K562 (cell line): ENCODE results near the gene LMAN2. TPM values are rescaled to one million over a fixed set of nuclear protein-coding genes. Genes with fewer than 3 reads are reported as not detected.

Source experiments
- CC2D1A ChIP-seq: fragments of 450-650 bp; IDR thresholded peaks from 2 replicates; pipeline ENCODE4 v1.6.1; 2017; ENCODE audit warnings: mild to moderate bottlenecking
- NUFIP1 ChIP-seq: fragments of 450-650 bp; IDR thresholded peaks from 2 replicates; pipeline ENCODE4 v1.6.1; 2018; ENCODE audit not compliant: partially characterized antibody
- POLR2A ChIP-seq: fragments of 450-650 bp; conservative IDR thresholded peaks from 2 replicates; pipeline ENCODE4 v1.6.1; 2016
- RAD51 ChIP-seq: fragments of 450-650 bp; IDR thresholded peaks from 2 replicates; pipeline ENCODE4 v1.7.1; 2016; ENCODE audit warnings: low read depth, mild to moderate bottlenecking, borderline replicate concordance
- RBBP5 ChIP-seq: fragments of 200-600 bp; sonication (generic); IDR thresholded peaks from 2 replicates; pipeline ENCODE4 v1.6.1; 2012; ENCODE audit warnings: borderline replicate concordance, mild to moderate bottlenecking, low read length, control low read depth, inconsistent platforms; ENCODE audit not compliant: insufficient read depth, poor library complexity, severe bottlenecking
- RNF2 ChIP-seq: sonication (generic); IDR thresholded peaks from 2 replicates; pipeline ENCODE4 v1.6.1; 2016
- SMARCE1 ChIP-seq: fragments of 450-650 bp; IDR thresholded peaks from 2 replicates; pipeline ENCODE4 v1.7.1; 2016; ENCODE audit warnings: mild to moderate bottlenecking
- TCF3 ChIP-seq: sonication (generic); formaldehyde crosslinking; IDR thresholded peaks from 2 replicates; pipeline ENCODE4 v1.4.0; 2020; ENCODE audit warnings: mild to moderate bottlenecking, missing genetic modification reagents
- polyA plus RNA-seq, 8 experiments: library from polyadenylated mRNA; depleted of rRNA in 4 of 8; stranded (reverse) in 5 of 8; unstranded in 3 of 8; fragments of >200 nt; fragmentation: Nextera tagmentation in 2 of 8; fragmentation: Illumina TruSeq in 1 of 8; extraction: Ambion mirVana in 2 of 8; extraction: Trizol in 1 of 8; gene quantifications; 2 replicates each; pipeline versions ENCODE4 v1.2.1 to v1.2.3, GENCODE V29; 2011 to 2014; ENCODE audit warnings: inconsistent platforms in 1 of 8, missing spikeins in 1 of 8
- total RNA-seq, 7 experiments: library from RNA; depleted of rRNA in 6 of 7; stranded (reverse); fragments of >200 nt in 6 of 7; fragmentation: Illumina TruSeq in 2 of 7; extraction: Trizol in 2 of 7; gene quantifications; 2 replicates each; pipeline versions ENCODE4 v1.2.1 to v1.2.3, GENCODE V29; 2011 to 2021; ENCODE audit warnings: low replicate concordance in 1 of 7
- TF ChIP-seq, protein P1 (sequence below): sonication (generic); formaldehyde crosslinking; IDR thresholded peaks from 2 replicates; pipeline ENCODE4 v1.8.0; 2022; ENCODE audit warnings: missing genetic modification reagents, mild to moderate bottlenecking, borderline replicate concordance
- TF ChIP-seq, protein P2 (sequence below): fragments of 450-650 bp; formaldehyde crosslinking; IDR thresholded peaks from 2 replicates; pipeline ENCODE4 v1.4.0; 2022; ENCODE audit warnings: missing genetic modification characterization
- TF ChIP-seq, protein P3 (sequence below): fragments of 450-650 bp; IDR thresholded peaks from one replicate; pipeline ENCODE4 v1.6.1; 2018; ENCODE audit warnings: mild to moderate bottlenecking, moderate library complexity; ENCODE audit not compliant: partially characterized antibody
- TF ChIP-seq, protein P4 (sequence below): fragments of 450-650 bp; IDR thresholded peaks from 2 replicates; pipeline ENCODE4 v1.6.1; 2017; ENCODE audit warnings: mild to moderate bottlenecking, moderate library complexity
- TF ChIP-seq, protein P5 (sequence below): sonication (generic); formaldehyde crosslinking; IDR thresholded peaks from 2 replicates; pipeline ENCODE4 v1.8.0; 2022; ENCODE audit warnings: missing genetic modification reagents, mild to moderate bottlenecking, moderate library complexity, borderline replicate concordance
- TF ChIP-seq, protein P6 (sequence below), 2 experiments: fragments of 450-650 bp; IDR thresholded peaks; 2 replicates each; pipeline ENCODE4 v1.6.1; 2018; ENCODE audit warnings: mild to moderate bottlenecking in 2 of 2, low read depth in 1 of 2; ENCODE audit not compliant: partially characterized antibody in 2 of 2

The LMAN2 gene
- total and polyA plus RNA-seq, 9 of the 15 experiments (the other 6 are each of a cell fraction or from before 2014, with no cell fraction given) = 2.7 to 254 (median 136) TPM

DNA sequence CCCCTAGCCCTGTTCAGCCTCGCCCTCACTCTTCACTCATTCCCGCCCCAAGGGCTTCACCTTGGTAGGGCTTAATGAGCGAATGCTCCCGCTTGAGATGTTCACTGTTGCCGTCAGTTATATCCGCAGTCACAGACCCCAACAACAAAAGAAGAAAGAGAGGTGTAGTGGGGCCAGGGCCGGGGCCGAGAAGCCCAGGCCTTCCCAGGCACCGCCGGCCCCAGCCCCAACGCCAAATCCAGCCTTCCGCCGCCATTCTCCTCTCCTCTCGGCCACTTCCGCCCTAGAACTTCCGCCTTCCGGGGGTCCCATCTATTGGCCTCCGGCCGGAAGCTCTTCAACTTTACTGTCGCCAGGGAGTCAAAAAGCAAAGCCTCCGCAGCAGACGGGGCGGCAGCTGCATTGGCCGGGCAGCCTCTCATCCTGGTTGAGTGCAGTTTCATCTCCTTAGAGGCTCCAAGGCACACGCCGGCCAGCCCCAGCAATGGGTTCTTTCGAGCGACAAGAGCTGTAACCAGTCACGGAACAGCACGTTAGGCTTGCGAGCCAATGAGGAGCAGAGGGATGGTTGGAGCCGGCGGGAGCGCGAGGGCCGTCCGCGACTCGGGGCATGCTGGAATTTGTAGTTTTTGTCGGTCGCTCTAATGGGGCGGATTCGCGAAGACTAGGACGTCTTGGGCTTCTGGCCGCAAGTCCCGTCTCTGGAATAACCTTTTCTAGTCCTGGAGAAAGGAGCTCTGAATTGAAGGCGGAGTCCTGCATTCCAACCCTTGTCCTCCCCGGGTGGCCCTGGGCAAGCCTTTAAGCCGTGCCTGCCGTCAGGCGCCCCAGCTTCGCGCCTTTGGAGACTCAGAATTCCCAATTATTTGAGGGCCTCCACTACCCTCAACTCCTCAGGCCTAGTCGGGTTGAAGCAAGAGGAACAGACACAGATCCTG lies at the start of gene LMAN2 (continued):
- TF ChIP-seq, protein P1, sequence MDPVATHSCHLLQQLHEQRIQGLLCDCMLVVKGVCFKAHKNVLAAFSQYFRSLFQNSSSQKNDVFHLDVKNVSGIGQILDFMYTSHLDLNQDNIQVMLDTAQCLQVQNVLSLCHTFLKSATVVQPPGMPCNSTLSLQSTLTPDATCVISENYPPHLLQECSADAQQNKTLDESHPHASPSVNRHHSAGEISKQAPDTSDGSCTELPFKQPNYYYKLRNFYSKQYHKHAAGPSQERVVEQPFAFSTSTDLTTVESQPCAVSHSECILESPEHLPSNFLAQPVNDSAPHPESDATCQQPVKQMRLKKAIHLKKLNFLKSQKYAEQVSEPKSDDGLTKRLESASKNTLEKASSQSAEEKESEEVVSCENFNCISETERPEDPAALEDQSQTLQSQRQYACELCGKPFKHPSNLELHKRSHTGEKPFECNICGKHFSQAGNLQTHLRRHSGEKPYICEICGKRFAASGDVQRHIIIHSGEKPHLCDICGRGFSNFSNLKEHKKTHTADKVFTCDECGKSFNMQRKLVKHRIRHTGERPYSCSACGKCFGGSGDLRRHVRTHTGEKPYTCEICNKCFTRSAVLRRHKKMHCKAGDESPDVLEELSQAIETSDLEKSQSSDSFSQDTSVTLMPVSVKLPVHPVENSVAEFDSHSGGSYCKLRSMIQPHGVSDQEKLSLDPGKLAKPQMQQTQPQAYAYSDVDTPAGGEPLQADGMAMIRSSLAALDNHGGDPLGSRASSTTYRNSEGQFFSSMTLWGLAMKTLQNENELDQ (CRISPR knock-in tag) = 0 out of 2 replicates have a peak, but pooled peaks have one; percentile 57
- TF ChIP-seq SMARCE1 (0 out of 2 replicates have a peak, but pooled peaks have one; percentile 16), TCF3 (CRISPR knock-in tag) (no peak; the same call in 1 of the 2 replicates), RAD51 (no peak), NUFIP1 (no peak), POLR2A (peak; percentile 91), RNF2 (0 out of 2 replicates have a peak, but pooled peaks have one; percentile 55), CC2D1A (0 out of 2 replicates have a peak, but pooled peaks have one; percentile 29), RBBP5 (peak; percentile 67)
- TF ChIP-seq, protein P2, sequence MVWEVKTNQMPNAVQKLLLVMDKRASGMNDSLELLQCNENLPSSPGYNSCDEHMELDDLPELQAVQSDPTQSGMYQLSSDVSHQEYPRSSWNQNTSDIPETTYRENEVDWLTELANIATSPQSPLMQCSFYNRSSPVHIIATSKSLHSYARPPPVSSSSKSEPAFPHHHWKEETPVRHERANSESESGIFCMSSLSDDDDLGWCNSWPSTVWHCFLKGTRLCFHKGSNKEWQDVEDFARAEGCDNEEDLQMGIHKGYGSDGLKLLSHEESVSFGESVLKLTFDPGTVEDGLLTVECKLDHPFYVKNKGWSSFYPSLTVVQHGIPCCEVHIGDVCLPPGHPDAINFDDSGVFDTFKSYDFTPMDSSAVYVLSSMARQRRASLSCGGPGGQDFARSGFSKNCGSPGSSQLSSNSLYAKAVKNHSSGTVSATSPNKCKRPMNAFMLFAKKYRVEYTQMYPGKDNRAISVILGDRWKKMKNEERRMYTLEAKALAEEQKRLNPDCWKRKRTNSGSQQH (CRISPR knock-in tag) = 0 out of 2 replicates have a peak, but pooled peaks have one; percentile 50
- TF ChIP-seq, protein P3, sequence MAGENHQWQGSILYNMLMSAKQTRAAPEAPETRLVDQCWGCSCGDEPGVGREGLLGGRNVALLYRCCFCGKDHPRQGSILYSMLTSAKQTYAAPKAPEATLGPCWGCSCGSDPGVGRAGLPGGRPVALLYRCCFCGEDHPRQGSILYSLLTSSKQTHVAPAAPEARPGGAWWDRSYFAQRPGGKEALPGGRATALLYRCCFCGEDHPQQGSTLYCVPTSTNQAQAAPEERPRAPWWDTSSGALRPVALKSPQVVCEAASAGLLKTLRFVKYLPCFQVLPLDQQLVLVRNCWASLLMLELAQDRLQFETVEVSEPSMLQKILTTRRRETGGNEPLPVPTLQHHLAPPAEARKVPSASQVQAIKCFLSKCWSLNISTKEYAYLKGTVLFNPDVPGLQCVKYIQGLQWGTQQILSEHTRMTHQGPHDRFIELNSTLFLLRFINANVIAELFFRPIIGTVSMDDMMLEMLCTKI = no peak
- TF ChIP-seq, protein P4, sequence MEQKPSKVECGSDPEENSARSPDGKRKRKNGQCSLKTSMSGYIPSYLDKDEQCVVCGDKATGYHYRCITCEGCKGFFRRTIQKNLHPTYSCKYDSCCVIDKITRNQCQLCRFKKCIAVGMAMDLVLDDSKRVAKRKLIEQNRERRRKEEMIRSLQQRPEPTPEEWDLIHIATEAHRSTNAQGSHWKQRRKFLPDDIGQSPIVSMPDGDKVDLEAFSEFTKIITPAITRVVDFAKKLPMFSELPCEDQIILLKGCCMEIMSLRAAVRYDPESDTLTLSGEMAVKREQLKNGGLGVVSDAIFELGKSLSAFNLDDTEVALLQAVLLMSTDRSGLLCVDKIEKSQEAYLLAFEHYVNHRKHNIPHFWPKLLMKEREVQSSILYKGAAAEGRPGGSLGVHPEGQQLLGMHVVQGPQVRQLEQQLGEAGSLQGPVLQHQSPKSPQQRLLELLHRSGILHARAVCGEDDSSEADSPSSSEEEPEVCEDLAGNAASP = no peak
- TF ChIP-seq, protein P5, sequence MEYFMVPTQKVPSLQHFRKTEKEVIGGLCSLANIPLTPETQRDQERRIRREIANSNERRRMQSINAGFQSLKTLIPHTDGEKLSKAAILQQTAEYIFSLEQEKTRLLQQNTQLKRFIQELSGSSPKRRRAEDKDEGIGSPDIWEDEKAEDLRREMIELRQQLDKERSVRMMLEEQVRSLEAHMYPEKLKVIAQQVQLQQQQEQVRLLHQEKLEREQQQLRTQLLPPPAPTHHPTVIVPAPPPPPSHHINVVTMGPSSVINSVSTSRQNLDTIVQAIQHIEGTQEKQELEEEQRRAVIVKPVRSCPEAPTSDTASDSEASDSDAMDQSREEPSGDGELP (CRISPR knock-in tag) = peak; percentile 84
- TF ChIP-seq, protein P6, sequence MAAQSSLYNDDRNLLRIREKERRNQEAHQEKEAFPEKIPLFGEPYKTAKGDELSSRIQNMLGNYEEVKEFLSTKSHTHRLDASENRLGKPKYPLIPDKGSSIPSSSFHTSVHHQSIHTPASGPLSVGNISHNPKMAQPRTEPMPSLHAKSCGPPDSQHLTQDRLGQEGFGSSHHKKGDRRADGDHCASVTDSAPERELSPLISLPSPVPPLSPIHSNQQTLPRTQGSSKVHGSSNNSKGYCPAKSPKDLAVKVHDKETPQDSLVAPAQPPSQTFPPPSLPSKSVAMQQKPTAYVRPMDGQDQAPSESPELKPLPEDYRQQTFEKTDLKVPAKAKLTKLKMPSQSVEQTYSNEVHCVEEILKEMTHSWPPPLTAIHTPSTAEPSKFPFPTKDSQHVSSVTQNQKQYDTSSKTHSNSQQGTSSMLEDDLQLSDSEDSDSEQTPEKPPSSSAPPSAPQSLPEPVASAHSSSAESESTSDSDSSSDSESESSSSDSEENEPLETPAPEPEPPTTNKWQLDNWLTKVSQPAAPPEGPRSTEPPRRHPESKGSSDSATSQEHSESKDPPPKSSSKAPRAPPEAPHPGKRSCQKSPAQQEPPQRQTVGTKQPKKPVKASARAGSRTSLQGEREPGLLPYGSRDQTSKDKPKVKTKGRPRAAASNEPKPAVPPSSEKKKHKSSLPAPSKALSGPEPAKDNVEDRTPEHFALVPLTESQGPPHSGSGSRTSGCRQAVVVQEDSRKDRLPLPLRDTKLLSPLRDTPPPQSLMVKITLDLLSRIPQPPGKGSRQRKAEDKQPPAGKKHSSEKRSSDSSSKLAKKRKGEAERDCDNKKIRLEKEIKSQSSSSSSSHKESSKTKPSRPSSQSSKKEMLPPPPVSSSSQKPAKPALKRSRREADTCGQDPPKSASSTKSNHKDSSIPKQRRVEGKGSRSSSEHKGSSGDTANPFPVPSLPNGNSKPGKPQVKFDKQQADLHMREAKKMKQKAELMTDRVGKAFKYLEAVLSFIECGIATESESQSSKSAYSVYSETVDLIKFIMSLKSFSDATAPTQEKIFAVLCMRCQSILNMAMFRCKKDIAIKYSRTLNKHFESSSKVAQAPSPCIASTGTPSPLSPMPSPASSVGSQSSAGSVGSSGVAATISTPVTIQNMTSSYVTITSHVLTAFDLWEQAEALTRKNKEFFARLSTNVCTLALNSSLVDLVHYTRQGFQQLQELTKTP (IDR thresholded peaks at IDR 0.05; ENCODE audit: low read depth in 1 of 2, partially characterized antibody in 2 of 2) = peak; percentile 85 to 93
